Endometrium (tissue), 2 donors: Measurements from ENCODE around the gene ALOX5AP.

Experiments
- FAIRE-seq: peaks from 2 replicates; lab custom pipeline; 2012; peaks lifted over from hg19 to GRCh38; lab: Jason Lieb, UNC
- donor health status: control.
- donor health status: control.

Gene ALOX5AP

DNA sequence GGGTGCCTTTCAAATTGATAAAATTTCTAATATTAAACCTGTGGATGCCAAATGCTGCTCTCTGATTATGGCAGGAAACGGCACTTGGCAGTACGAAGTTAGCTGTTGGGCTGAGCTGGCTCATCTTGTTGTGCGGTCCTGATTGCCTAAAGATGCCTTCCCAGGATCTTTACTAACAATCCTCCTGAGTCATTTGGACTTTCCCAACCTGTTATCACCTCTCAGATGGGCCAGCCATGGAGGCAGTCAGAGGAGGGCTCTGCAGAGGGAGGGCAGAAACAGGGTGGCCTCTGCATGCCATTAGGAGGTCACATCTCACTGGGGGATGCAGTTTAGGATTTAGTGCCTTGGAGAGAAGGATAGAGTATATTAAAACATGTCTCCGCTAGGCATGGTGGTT lies 27.3 kb downstream of the ALOX5AP start:
- FAIRE-seq: no peak

DNA sequence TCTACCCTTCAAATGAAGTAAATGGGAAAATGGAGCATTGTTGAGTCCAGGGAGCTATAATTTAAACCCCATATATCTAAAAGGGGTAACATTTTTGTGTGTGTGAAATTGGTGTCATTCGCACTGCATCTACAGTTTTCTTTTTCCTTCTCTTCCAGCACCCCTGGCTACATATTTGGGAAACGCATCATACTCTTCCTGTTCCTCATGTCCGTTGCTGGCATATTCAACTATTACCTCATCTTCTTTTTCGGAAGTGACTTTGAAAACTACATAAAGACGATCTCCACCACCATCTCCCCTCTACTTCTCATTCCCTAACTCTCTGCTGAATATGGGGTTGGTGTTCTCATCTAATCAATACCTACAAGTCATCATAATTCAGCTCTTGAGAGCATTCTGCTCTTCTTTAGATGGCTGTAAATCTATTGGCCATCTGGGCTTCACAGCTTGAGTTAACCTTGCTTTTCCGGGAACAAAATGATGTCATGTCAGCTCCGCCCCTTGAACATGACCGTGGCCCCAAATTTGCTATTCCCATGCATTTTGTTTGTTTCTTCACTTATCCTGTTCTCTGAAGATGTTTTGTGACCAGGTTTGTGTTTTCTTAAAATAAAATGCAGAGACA lies 28.6 kb downstream of the ALOX5AP start:
- FAIRE-seq: no peak

DNA sequence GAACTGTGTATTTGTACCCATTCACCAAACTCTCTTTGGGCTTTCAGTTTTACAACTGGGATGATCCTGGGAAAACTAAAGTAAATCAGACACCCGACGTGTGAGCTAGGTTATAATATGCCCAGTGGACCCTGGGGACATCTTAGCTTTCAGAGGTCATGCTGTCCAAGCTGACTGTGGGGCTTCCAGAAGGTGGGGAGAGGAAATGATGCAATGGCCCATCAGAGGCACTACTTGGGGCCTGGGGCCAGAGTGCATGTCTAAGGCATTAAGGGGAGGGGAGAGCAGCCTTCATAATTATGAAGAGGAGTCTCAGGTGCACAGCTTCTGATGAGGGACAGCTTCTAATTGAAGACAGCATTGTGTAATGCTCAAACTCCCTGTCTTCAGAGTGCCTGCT lies 30.9 kb downstream of the ALOX5AP start:
- FAIRE-seq: no peak

DNA sequence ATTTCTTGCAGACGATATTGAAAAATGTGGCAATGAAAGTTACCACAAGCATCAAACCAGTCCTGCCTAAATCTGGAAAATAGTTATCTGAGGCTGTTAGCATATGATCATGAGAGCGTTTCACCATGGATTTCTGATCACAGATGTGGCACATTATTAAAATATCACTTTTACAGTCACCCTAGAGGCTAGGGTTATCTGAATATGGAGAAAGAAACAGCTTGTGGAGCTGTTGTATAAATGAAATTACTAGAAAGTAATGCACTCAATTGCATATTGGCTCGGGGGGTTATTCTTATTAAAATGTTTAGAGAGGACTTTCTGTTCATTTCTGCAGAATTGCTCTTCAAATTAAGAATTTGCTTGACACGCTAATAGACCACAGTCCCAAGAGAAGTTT lies 35.6 kb downstream of the ALOX5AP start:
- no peak for FAIRE-seq

DNA sequence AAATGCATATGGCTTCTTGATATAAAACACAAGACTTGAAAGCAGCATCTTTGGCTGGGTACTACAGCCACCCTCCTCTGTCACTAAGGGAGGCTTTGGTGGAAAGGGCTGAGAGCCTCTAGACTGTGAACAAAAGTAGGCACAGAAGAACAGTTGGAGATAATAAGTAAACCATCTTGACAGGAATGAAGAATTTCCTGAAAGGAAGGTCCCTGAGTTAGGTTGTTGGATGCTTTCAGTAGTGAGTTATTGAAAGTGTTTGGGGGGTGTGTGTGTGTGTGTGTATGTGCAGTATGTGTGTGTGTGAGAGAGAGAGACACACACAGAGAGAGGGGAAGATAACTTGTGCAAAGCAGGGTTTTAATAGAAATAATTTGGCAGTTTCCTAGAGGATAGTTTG lies 38.2 kb downstream of the ALOX5AP start:
- no peak for FAIRE-seq

DNA sequence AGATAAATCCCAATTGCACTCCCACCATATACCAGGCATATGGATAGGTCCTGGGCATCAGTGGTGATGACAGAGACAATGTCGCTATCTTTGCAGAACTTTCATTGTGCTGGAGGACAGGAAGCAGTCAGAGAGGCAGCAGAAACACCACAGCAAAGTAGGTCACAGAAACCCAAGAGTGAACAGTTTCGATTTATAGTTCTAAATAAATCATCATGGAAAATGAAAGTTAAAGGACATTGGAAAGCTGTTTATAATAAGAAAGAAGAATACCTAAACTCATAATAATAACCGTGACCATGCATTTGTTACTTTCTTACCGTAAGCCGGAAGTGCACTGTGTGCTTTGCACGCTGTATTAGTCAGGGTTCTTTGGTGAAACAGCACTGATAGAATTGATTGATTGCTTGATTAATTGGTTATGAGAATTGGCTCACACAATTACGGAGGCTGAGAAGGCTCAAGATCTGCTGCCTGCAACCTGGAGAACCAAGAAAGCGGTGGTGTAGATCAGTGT lies 38.9 kb downstream of the ALOX5AP start:
- no peak for FAIRE-seq

DNA sequence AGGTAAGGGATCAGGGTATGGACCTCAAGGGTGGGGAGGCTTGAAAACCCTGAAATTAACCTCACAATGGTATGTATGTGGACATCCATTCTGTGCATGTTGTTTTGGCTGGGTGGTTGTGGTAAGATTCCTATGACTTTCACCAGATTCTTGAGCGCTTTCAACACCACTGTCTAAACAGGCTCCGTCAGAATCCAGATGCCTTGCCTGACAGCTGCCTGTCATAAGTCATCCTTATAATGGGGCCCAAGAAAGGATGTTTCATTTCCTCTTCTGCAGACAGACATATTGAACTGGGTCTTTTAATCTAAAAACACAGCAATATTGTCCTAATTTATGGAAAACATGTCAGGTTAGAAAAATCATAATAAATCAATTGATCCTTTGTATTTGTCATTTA lies 41.3 kb downstream of the ALOX5AP start:
- FAIRE-seq: no peak

DNA sequence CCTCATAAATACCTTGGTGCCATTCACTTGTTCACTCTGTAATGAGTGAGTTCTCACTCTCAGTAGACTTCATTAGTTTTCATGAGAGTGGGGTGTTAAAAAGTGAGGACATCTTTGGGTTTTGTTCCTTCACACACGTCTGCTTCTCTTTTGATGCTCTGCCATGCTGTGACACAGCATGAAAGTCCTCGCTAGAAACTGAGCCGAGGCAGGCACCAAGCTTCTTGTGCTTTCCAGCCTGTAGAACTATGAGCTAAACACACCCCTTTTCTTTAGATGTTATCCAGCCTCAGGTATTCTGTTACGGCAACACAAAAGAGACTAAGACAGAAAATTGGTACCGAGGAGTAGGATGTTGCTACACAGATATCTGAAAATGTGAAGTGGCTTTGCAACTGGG lies 43.7 kb downstream of the ALOX5AP start:
- FAIRE-seq: no peak

DNA sequence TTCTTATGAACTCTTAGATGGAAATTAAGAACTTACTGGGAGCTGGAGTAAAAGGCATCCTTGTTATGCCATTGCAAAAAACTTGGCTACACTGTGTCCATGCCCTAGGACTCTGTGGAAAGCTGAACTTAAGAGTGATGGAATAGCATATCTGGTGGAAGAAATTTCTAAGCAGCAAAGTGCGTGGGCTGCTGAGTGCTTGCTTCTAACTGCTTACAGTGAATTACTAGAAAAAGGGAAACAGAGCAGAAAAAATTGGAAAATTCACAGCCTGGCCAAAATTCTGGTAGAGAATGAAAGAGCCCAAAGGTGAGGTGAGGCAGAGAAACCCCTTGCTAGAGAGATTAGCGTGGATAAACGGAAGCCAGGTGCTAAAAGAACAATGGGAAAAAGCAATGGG lies 44.3 kb downstream of the ALOX5AP start:
- FAIRE-seq: no peak

DNA sequence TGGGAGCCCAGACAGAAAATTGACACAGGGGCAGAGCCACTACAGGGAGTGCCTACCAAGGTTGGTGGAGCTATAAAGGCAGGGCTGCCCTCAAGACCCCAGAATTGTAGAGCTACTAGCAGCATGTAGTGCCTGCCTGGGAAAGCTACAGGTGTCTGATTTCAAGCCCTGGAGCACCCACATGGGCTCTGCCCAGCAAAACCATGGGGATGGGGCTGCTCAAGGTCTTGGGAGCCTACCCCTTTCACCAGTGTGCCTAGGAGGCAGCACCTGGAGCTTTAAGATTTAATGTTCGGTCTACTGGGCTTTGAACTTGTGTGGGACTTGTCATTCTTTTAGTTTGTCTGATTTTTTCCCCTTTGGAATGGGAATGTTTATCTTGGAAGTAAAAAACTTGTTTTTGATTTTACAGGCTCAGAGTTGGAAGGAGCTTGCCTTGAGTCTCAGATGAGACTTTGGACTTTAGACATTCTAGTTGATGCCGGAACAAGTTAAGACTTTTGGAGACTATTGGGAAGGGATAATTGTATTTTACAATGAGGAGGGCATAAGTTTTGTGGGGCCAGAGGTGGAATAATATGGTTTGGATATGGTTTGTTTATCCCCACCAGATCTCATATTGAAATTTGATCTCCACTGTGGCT lies 45.1 kb downstream of the ALOX5AP start:
- no peak for FAIRE-seq

DNA sequence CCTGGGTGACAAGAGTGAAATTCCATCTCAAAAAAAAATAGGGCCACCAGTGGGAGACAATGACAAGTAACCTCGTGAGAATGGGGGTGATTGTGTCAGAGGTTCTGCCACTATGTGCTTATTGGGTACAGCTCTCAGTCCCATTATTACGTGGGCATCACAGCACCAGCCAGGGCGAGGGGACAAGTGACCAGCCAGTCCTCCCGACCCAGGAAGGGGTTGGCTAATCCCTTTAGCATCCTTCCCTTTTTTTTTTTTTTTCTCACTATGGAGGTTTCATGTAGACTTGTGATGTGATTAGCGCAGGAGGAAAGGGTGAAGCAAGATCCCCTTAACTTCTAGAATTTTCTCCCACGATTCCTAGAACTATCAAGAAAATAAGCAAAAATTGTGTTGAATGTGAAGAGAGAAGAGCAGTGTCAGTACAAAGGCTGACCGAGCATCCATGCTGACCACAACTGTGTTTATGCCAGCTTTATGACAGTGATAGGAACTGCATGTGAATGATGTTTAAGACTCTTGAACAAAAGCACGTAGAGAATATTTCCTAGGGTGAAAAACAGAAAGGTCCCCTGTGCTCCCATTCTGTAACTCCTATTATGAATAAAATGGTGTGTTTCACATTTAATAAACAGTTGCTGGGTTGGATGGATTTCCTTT lies 50.0 kb downstream of the ALOX5AP start:
- FAIRE-seq: no peak

DNA sequence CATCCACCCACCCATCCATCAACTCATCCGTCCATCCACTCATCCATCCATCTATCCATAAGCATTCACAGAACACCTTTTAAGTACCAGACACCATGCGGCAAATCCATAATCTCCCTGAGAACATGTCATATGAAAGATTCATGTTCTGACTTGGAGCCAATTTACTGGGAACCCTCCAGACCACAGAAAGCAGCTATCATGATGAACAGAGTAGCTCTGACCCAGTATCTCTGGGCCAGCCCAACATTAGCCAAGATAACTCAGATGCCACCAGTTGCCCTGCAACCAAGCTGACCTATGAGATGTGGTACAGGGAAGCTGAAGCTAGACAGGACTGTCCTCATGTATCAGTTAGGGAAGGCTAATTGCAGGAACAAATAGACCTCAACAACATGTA lies 51.3 kb downstream of the ALOX5AP start:
- FAIRE-seq: no peak

DNA sequence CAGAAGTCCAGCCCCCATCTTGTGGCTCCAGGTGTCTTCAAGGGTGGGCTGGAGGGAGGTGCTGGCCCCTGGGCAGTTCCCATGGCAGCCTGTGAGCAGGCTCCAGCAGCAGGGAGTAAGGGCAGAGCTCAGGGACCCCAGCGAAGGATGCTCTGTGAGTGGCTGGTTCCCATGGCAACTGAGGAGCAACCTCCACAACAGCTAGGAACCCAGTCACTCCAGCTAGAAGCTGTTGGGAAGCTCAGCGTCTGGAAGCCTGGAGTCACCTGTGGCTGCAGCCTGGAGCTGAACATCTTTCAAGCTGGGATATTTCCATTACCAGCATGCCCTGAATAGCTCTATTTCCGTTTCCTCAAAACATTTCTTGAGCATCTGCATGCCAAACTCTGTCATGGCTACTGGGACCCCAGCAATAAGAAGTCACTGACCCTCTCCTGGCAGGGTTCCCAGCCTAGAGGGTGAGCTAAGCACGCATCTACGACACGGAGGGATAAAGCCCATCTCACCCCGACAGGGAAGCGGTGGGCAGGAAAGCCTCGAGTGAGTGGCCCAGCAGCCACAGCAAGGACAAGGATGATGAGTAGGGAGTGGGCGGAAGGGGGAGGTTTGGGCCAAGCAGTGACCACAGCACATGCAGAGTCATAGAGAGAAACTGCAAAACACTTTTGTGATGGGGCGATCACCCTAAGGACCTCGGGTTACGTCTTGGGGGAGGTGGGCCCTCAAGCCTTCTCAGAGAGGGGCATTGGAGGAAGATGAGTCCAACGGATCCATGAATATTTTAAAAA lies 52.6 kb downstream of the ALOX5AP start:
- FAIRE-seq: no peak

DNA sequence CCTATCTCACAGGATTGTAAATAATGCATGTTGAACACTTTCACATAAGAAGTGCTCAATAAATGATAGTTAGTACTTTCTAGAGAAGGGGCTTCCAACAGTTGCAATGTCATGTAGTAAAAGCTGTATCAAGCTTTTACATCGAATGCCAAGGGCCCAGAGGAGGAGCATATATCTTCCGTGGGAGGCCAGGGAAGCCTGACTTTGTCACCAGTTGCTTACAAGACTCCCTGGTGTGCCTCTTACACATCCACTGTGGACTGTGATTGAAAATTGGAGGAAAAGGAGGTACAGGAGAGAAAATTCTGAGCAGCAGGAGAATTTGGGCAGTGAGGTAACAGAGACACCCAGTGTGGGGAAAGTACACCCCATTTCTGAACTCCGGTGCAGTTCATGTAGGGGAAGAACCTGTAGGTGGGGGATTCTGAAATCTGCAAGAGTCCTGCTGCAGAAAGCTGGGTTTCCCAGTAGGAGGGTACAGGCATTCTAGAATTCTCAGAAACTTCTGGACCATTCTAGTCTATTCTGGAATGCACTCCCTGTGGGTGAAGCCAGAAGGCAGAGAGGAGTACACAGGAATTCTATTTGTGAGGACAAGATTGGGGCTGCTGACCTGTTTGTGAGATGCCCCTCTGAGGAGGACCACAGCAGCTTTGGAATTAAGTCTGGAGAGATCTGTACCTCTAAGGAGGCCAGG lies 54.0 kb downstream of the ALOX5AP start:
- FAIRE-seq: no peak

DNA sequence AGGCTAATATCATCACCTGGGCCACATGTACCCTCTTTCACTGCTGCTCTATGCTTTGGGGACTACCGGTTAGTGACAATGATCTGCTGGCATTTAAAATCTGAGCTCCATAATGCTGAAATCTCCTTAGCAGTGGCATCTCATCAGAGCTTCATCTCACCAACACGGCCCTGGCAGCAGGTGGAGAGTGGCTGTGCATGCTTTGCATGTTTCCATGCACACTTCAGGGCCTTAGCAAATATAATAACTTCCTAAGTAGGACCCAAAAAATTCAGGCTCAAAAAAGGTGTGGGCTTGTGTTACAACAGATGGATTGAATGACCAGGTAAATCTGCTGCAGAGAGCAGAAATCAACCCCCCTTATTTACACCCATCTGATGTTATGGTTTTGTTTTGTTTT lies 55.2 kb downstream of the ALOX5AP start:
- no peak for FAIRE-seq

DNA sequence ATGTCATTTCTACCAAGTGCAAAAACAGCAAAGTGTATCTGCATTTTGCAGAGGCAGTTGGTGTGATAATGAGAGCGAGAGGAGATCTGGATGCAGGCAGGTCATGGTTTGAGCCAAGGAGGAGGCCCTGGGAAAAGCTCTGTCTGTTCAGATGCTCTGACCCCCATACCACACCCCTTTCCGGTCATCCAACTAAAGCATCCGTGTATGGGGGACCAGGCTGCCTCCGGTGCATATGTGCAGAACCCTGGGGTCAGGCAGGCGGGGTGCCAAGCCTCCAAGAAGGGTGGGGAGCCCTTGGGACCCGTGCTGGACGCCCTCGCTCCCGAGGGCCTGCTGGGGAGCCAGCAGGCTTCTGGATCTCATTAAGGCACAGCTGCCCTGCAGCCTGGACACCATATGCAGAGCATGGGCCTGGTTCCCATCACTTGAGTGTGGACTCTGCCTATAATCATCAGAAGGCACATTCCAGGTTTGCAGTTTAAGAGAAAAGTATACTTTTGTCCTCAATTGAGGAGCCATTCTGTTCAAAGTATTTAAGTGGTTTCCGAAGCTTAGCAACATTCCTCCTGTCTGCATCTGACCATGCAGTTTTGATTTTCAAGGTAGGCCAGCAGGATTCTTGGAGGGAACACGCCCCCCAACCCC lies 56.1 kb downstream of the ALOX5AP start:
- FAIRE-seq: peak; percentile 39

DNA sequence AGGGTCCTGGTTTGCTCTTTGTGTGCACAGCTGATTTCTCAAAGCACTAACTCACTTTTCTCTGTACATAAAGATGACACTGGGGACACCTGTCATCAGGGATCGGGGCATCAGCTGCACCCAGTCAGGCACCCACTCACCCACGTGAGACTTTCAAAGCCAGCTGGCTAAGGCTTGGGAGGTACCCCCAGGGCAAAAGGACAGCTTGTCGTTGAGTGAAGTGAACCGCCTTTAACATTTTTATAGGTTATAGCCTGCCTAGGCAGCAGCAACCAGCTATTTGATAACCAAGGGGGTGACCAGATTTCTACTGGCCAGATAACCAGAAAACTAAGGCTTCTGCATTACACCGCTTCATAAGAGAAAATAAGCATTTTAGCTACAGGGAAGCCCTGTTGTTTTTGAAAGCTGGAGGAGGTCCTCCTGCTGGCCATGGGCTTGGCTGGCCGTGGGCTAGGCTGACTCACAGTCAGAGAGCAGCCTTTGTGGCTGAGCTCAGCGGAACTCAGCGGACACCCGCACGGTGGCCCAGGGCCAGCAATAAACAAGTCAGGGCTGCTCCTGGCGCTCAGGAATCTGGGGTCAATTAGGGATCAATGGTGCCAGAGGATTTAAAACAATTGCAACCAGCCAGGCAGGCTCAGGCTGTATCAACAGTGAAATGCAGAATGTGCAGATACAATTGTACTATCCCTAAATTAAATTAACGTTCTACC lies 57.1 kb downstream of the ALOX5AP start:
- FAIRE-seq: peak; percentile 92

DNA sequence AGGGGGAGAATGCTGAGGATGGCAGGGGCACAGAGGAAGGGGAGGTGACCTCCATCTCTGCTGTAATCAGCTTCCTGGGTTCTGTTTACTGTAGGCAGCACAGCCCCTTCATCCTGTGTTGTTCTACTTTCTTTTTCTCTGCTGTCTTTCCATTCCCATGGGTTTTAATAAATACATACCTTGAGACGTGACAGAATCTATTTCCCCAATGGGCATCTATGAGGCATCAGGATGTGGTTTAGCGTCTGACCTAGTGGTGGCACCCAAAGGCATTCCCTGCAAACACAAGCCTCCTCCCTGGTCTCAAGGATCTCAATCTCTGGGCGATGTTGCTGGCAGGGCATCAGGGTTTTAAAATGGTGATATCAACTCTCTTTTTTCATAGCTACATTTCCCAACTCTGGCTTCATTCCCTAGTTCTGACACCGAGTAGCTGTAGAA lies 60.8 kb downstream of the ALOX5AP start:
- FAIRE-seq: no peak

DNA sequence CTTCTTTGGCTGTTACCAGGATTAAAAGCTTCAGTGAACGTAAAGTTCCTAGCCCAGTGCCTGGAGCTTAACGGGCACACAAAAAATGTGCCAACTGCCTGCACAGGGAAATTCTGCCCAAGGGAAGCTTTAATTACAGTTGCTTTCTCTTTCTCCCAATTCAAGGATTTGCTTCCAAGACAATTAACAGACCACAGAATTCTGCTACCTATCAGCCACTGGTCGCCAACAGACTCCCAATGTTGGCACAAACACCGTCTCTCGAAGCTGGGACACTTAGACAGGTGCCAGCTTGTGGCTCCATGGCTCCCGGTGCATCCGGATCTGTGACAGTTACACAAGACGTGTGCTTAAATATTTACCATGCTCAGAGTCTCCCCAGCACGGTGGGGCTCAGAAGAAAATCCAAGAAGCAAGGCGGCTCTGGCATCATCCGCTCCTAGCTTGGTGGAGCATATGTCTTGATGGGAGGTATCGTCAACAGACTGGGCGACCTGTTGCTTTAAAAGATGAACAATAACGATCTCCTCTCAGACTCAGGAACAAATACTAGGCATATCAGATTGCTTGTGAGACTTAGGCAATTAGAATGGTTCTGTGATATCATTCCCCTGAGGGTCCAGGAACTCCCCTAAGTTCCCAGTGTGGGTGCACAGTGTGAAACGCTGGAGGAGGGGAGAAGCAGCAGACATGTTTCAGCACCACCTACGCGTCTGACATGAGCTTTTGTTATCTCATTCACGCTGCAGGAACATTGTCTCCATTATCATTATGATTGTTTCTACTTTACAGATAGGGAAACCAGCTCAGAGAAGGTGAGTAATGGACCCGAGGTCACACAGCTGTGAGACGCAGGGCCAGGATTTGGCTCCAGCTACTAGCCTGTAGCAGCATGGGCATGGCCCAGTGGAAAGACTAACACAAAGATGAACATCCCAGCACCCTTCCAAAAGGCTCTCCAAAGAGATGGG lies 61.6 kb downstream of the ALOX5AP start:
- no peak for FAIRE-seq
